Bone marrow (tissue), 2 donors: ENCODE results near the gene ISLR.

Experiments
- DNase-seq, 2 donors: peaks; one replicate each; lab custom pipeline; 2025; lab: John Stamatoyannopoulos, UW

The ISLR gene

DNA sequence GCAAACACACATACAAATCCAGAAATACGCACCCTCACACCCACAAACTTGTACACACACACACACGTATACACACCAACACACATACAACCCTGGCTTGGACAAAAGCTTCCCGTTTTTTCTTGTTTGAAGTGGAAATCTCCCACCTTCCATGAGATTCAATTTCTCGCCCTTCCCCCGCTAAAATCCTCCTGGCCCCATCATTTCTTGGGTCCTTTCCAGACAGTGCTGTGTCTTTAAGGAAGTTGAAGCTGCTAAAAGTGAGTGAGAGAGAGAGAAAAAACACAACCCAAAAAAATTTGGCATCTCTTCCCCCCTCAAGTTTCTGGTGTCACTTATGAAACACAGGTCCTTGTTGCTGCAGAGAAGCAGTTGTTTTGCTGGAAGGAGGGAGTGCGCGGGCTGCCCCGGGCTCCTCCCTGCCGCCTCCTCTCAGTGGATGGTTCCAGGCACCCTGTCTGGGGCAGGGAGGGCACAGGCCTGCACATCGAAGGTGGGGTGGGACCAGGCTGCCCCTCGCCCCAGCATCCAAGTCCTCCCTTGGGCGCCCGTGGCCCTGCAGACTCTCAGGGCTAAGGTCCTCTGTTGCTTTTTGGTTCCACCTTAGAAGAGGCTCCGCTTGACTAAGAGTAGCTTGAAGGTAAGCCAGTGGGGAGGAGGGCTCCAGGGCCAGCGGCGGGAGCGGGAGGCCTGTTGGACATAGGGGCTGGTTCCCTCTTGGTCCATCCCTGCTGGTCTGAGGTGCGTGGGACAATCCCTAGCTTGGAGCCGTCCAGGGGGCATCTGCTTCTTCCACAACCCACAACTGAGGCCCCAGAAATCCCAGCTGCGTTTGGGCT, at the start of gene ISLR:
ISLR (plus strand) TSS at position 331 of the 839 bp plus-strand sequence. CDS start 1,149 bp downstream, outside the sequence.
- no peak for DNase-seq

- DNase-seq: no peak
These were observed 49.3 kb upstream of the ISLR start for GRCh38 chr15:74124196-74124595.

GRCh38 chr15:74124759-74125158, 48.8 kb upstream of the ISLR start:
- DNase-seq: no peak

- DNase-seq: peak; percentile 67 to 71
These were observed 46.1 kb upstream of the ISLR start for GRCh38 chr15:74127255-74127953.

GRCh38 chr15:74127954-74128784, 45.3 kb upstream of the ISLR start:
- DNase-seq: no peak

DNA sequence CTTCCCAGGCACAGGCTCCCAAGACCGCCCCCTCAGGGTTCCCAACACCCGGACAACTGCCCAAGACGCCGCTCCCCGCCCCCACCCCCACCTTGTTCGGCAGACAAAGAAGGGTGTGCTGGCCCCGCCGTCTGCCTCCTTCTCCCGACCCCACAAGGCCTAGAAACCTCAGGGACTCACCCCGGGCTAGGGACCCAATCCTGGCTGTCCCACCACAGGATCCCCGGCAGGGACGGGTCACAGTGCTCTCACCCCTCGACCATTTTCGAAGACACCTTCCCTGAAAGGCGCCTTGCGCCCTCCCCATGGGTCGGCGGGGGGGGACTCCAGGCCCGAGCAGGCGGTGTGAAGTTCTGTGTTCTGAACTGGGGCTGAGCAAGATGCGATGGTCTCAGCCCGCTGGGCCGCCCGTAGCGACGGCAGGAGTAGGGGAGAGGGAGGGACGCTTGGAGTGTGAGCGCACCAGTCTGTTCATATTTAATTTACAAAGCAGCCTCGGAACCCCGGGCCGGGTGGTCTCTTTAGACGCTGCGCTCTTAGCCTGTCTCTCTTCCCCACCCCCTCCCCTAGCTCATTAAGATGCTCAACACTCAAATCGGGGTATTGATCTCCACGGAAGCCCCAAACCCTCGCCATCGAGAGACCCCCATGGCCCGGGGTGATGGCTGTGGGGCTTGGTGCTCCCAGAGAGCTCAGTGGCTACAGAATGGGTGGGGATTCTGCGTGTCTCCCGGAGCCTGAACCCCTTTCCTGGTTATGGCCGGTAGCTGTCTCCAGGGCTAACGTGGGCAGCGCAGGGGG, 44.5 kb upstream of the ISLR start:
- no peak for DNase-seq

DNA sequence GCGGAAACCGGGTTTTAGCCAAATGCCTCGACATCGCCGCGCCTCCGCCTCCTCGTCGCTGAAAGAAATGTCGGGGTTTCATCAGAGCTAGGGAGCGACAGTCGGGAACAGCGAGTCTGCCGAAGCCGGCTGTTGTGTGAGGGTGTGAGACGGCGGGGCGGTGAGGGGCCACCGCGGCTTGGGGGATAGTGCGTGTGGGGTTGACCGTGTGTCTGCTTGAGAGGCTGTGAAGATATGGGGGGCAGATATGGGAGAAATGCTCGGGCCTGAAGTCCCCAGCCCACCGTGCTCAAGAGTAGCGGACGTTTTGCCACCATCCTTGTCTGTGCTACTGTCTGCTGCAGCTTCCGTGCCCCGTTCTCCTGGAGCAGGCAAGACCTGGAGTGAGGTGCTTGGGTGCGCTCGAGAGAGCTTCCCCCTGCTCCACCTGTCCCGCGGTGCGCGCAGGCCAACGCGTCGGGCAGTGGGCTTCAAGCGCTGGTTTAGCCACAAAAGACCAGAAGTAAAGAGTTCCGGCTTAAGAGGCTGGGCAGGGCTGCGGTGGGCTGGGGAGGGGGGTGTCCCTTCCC, 43.8 kb upstream of the ISLR start:
- no peak for DNase-seq

GRCh38 chr15:74130155-74130848, 43.2 kb upstream of the ISLR start, which contains the start of gene ISLR2:
Gene ISLR2, plus strand, starts transcription at chr15:74130586. Its CDS starts 2,169 bp downstream, at chr15:74132755.
- no peak for DNase-seq

DNA sequence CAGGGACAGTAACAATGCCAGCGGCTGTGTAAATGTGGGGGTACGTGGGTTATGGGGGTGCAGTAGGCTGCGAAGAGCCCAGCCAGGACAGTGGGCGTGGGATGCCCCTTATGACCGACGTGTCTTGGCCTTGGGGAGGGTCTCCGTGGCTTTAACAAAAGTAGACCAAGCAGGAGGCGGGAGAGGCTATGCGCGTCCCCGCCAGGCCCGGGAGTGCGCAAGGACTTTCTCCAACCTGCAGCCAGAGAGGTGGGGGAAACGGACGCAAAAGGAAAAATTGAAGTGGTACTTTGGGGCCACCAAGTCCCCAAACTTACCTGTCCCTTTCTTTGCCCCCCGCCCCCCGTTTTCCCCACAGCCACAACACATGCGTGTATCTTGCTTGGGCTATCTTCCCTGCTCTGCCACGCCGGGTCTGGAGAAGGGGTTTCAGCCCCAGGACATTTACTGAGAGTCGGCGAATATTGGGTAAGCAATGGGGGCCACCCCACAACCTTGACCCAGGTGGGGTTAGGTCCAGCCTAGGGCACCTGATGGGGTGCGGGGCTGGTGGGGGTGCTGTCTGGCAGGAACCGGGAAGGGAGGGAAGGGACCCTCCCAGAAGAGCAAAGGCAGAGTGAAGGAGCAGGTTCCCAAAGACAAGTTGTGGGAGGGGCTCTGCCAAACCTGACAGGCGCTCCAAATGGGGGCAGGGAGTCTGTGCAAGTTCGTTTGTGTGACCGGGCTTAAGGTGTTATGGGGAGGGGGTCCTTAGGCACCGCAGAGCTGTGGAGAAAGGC, 42.5 kb upstream of the ISLR start:
- no peak for DNase-seq

DNA sequence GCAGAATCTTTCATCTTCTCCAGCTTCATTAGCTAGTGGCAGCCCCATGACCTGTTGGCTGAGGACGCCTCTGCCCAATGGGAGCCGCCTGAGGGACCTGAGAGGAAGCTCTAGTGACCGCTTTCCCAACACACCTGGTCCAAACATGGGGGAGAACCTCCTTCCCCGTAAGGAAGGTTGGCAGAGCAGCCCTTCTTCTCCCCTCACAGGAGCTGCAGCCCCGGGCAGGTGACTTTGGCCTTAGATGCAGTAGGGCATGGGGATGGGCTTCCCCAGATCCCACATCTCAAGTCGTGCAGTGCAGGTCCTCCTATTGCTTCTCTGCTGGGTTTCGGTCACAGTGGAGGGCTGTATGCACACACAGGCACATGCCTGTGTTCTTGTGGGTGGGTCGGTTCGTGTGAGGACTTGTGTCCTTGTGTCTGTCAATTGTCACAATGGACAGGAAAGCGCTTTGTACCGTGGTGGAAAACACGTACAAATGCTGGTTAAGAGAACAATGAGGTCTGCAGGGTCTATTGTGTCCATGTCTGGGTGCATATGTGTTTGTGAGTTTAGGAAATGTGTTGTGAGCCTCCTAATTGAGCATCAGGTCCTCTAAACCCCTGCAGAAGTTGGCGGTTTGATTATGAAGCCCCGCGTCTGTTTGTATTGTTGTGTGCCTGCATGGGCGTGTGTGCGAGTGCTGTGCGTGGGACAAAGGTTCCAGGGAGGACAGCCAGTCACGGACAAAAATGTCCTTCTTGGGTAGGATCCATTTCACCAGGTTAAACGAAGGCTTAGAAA, 41.7 kb upstream of the ISLR start:
- DNase-seq: no peak

GRCh38 chr15:74132681-74133651, 40.5 kb upstream of the ISLR start:
- DNase-seq: no peak

DNA sequence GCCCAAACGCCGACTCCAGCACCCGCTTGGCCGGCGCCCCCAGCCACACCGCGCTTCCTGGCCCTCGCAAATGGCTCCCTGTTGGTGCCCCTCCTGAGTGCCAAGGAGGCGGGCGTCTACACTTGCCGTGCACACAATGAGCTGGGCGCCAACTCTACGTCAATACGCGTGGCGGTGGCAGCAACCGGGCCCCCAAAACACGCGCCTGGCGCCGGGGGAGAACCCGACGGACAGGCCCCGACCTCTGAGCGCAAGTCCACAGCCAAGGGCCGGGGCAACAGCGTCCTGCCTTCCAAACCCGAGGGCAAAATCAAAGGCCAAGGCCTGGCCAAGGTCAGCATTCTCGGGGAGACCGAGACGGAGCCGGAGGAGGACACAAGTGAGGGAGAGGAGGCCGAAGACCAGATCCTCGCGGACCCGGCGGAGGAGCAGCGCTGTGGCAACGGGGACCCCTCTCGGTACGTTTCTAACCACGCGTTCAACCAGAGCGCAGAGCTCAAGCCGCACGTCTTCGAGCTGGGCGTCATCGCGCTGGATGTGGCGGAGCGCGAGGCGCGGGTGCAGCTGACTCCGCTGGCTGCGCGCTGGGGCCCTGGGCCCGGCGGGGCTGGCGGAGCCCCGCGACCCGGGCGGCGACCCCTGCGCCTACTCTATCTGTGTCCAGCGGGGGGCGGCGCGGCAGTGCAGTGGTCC, 39.7 kb upstream of the ISLR start:
- DNase-seq: no peak

DNA sequence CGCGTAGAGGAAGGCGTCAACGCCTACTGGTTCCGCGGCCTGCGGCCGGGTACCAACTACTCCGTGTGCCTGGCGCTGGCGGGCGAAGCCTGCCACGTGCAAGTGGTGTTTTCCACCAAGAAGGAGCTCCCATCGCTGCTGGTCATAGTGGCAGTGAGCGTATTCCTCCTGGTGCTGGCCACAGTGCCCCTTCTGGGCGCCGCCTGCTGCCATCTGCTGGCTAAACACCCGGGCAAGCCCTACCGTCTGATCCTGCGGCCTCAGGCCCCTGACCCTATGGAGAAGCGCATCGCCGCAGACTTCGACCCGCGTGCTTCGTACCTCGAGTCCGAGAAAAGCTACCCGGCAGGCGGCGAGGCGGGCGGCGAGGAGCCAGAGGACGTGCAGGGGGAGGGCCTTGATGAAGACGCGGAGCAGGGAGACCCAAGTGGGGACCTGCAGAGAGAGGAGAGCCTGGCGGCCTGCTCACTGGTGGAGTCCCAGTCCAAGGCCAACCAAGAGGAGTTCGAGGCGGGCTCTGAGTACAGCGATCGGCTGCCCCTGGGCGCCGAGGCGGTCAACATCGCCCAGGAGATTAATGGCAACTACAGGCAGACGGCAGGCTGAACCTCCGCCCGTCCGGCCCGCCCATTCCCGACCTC, 39.0 kb upstream of the ISLR start:
- DNase-seq: no peak

DNA sequence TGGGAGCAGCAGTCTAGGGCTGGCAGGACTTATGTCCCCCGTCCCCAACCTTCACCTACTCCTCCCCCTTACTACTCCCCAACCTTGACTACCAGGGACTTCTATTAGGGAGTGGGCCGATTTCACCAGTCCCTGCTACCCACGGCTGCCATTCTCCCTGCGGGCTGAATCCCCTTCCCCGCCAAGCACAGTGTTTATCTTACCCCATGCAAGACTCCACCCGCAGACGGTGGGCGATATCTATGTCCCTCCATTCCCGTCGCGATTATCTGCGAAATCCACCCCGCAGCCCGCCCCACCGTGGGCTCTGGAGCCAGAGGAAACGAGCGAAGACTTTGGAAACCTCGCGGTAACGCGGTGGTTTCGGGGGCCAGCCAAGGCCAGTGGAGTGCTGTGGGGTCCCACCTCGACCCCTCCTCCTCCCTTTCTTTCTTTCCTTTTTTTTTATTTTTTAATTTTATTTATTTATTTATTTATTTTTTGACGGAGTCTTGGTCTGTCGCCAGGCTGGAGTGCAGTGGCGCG, 38.4 kb upstream of the ISLR start:
- DNase-seq: no peak

DNA sequence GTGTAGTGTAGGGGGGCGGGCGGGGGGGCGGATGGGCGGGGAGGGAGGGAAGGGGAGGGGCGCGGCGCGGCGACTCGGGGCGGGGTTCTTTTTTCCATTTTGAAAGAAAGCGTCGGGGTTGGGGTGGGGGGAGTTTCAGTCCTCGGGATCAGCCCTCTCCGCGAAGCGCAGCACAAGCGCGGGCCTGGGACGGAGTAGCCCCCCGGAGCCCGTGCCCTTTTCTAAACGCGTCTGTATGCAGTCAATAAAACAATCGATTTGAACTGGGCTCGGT, 37.0 kb upstream of the ISLR start:
- no peak for DNase-seq

DNA sequence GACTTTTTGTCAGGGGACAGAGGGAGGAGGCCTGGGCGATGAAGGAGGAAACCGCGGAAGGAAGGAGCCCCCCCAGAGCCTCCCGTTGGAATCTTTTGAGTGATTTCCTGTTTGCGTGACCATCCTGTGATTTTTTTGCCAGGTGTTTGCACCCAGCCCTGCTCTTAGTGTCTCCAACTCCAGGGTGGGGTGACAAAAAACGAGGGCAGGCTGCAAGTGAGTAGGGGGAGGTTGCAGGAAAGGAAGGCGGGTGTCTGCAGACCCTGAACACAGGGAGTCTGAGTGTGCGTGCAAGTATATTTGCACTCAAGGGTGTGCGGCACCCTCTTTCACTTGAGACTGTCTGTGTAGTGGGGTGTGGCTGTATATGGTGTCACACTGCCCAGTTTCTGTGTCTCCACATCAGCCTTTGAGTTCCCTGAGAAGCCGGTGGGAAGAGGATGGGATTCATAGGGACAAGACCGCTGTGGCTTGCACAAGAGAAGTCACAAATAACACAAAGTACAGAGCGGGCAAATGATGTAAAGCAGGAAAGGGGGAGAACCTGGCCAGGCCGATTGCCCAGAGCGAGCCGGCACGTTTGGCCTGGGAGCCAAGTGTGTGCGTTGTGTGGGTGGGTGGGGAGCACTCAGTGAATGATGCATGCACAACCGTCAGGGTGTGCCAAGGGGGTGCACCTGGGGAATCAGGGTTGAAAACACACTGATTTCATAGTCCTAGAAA, 36.5 kb upstream of the ISLR start:
- no peak for DNase-seq
